HCT116 (cell line): Measurements from ENCODE around the gene OSBPL1A.

Experiments used
- CTCF ChIP-seq, 3 experiments: fragments of 200-600 bp in 1 of 3; sonication (generic) in 1 of 3; IDR thresholded peaks in 2 of 3; conservative IDR thresholded peaks in 1 of 3; 2 replicates each; pipeline ENCODE4 v1.5.1; 2012 to 2017; ENCODE audit warnings: low read depth in 2 of 3, low read length in 2 of 3, antibody characterized with exemption in 1 of 3, borderline replicate concordance in 1 of 3, control low read depth in 1 of 3, mild to moderate bottlenecking in 1 of 3, mixed read lengths in 1 of 3, mixed run types in 1 of 3, moderate library complexity in 1 of 3; ENCODE audit not compliant: insufficient read depth in 1 of 3
- POLR2A ChIP-seq: IDR thresholded peaks from 2 replicates; pipeline ENCODE4 v1.7.0; 2011; ENCODE audit warnings: borderline replicate concordance; ENCODE audit not compliant: insufficient read depth, insufficient read length; ENCODE audit errors: extremely low read depth
- POLR2AphosphoS5 ChIP-seq: IDR thresholded peaks from 2 replicates; pipeline ENCODE4 v1.6.1; 2011; ENCODE audit warnings: mild to moderate bottlenecking, low read depth, low read length, moderate library complexity

GRCh38 chr18:24344509-24344908 lies 53.1 kb downstream of the OSBPL1A start:
- TF ChIP-seq CTCF (IDR thresholded peaks at IDR 0.05 in 2 of 3, conservative IDR thresholded peaks at IDR 0.05 in 1 of 3; ENCODE audit: borderline replicate concordance in 1 of 3, insufficient read depth in 1 of 3, low read depth in 2 of 3, low read length in 2 of 3) (no peak), POLR2A (no peak), POLR2AphosphoS5 (no peak)
